Astrocyte (in vitro differentiated cells and primary cell): Measurements from ENCODE around the gene RASAL1. TPM values are rescaled to one million over a fixed set of nuclear protein-coding genes. Genes with fewer than 3 reads are reported as not detected.

Experiments used
- DNase-seq: peaks from one replicate; pipeline ENCODE4 v3.0.0-alpha.2; 2010; ENCODE audit warnings: low read depth
- FAIRE-seq: peaks from 2 replicates; lab custom pipeline; 2011; peaks lifted over from hg19 to GRCh38; lab: Jason Lieb, UNC
- H2AFZ ChIP-seq: 2 replicates; pipeline ENCODE4 v1.6.0; 2012; ENCODE audit warnings: low read depth, low read length, inconsistent platforms
- H3K27ac ChIP-seq: 2 replicates; pipeline ENCODE4 v1.5.1; 2011; ENCODE audit warnings: low read depth, low read length, inconsistent platforms
- H3K27me3 ChIP-seq: 2 replicates; pipeline ENCODE4 v1.6.0; 2011; ENCODE audit warnings: low read length, inconsistent platforms; ENCODE audit not compliant: insufficient read depth
- H3K36me3 ChIP-seq: 2 replicates; pipeline ENCODE4 v1.5.1; 2011; ENCODE audit warnings: low read length, inconsistent platforms; ENCODE audit not compliant: insufficient read depth
- H3K4me1 ChIP-seq: 2 replicates; pipeline ENCODE4 v1.5.1; 2011; ENCODE audit warnings: low read length, inconsistent platforms; ENCODE audit not compliant: insufficient read depth
- H3K4me2 ChIP-seq: 2 replicates; pipeline ENCODE4 v1.6.0; 2012; ENCODE audit warnings: low read length, inconsistent platforms
- H3K4me3 ChIP-seq: 2 replicates; pipeline ENCODE4 v1.5.1; 2011; ENCODE audit warnings: low read depth, mild to moderate bottlenecking, low read length, inconsistent platforms; ENCODE audit not compliant: insufficient read depth
- H3K79me2 ChIP-seq: 2 replicates; pipeline ENCODE4 v1.6.0; 2012; ENCODE audit warnings: mild to moderate bottlenecking, low read length, inconsistent platforms; ENCODE audit not compliant: insufficient read depth
- H3K9ac ChIP-seq: 2 replicates; pipeline ENCODE4 v1.6.0; 2012; ENCODE audit warnings: mild to moderate bottlenecking, low read length, inconsistent platforms
- H3K9me3 ChIP-seq: 2 replicates; pipeline ENCODE4 v1.5.1; 2012; ENCODE audit warnings: low read depth, mild to moderate bottlenecking, low read length, inconsistent platforms; ENCODE audit not compliant: insufficient read depth
- H4K20me1 ChIP-seq: 2 replicates; pipeline ENCODE4 v1.6.0; 2012; ENCODE audit warnings: low read length, inconsistent platforms; ENCODE audit not compliant: insufficient read depth
- H3K27ac Mint-ChIP-seq: one replicate; pipeline ENCODE4 v1.8.0; 2021; ENCODE audit warnings: mild to moderate bottlenecking, mixed read lengths; ENCODE audit not compliant: unreplicated experiment
- H3K27me3 Mint-ChIP-seq: one replicate; pipeline ENCODE4 v1.8.0; 2021; ENCODE audit warnings: low read depth, mixed read lengths; ENCODE audit not compliant: unreplicated experiment
- H3K36me3 Mint-ChIP-seq: one replicate; pipeline ENCODE4 v1.8.0; 2021; ENCODE audit warnings: low read depth, mixed read lengths; ENCODE audit not compliant: unreplicated experiment
- H3K4me1 Mint-ChIP-seq: one replicate; pipeline ENCODE4 v1.8.0; 2021; ENCODE audit warnings: low read depth, mixed read lengths; ENCODE audit not compliant: unreplicated experiment
- H3K4me3 Mint-ChIP-seq: one replicate; pipeline ENCODE4 v1.8.0; 2021; ENCODE audit warnings: mild to moderate bottlenecking, moderate library complexity, mixed read lengths; ENCODE audit not compliant: unreplicated experiment
- H3K9me3 Mint-ChIP-seq: one replicate; pipeline ENCODE4 v1.8.0; 2021; ENCODE audit warnings: mild to moderate bottlenecking, mixed read lengths; ENCODE audit not compliant: unreplicated experiment
- CTCF ChIP-seq: IDR thresholded peaks from 2 replicates; pipeline ENCODE4 v1.5.1; 2011; ENCODE audit warnings: low read depth, mild to moderate bottlenecking, inconsistent platforms, low read length, moderate library complexity; ENCODE audit not compliant: insufficient read depth
- EZH2 ChIP-seq: IDR thresholded peaks from 2 replicates; pipeline ENCODE4 v1.6.1; 2012; ENCODE audit warnings: mild to moderate bottlenecking, low read length, inconsistent platforms; ENCODE audit not compliant: insufficient read depth
- total RNA-seq: library from RNA; stranded (reverse); gene quantifications from 2 replicates; pipeline ENCODE4 v1.2.1, GENCODE V29; 2021

Gene RASAL1
- total RNA-seq, 1 donor from 2014 or later = 0.48 TPM

- Histone ChIP-seq H3K36me3 (no peaks in the 10 kb centered on the region), H2AFZ (no peak overlapping the region), H3K9me3 (no peaks in the 10 kb centered on the region), H4K20me1 (no peaks in the 10 kb centered on the region), H3K4me2 (no peak overlapping the region), H3K4me3 (no peak overlapping the region), H3K27me3 (peaks cover 8% of the 10 kb centered on the region), H3K79me2 (no peaks in the 10 kb centered on the region), H3K9ac (no peak overlapping the region), H3K27ac (no peak overlapping the region), H3K4me1 (no peaks in the 10 kb centered on the region)
- peaks cover 2% of the 10 kb centered on the region for H3K36me3 Mint-ChIP-seq
- H3K27ac Mint-ChIP-seq = no peak overlapping the region
- peaks cover 52% of the 10 kb centered on the region for H3K27me3 Mint-ChIP-seq
- H3K4me3 Mint-ChIP-seq = no peak overlapping the region
- FAIRE-seq (no peak), DNase-seq (no peak)
- TF ChIP-seq EZH2 = no peak
- TF ChIP-seq CTCF = no peak
- peaks cover 3% of the 10 kb centered on the region for H3K9me3 Mint-ChIP-seq
- H3K4me1 Mint-ChIP-seq = no peaks in the 10 kb centered on the region
Observed at GRCh38 chr12:113130457-113131135, 5.0 kb downstream of the RASAL1 start.

GRCh38 chr12:113129664-113130456 lies 5.7 kb downstream of the RASAL1 start:
- H3K79me2 ChIP-seq = no peaks in the 10 kb centered on the region
- H3K4me1 ChIP-seq = no peaks in the 10 kb centered on the region
- H3K4me1 Mint-ChIP-seq = no peaks in the 10 kb centered on the region
- no peak overlapping the region for H3K4me3 ChIP-seq
- H3K9me3 Mint-ChIP-seq = peaks cover 3% of the 10 kb centered on the region
- TF ChIP-seq EZH2 (no peak), CTCF (no peak)
- no peak for DNase-seq
- H2AFZ ChIP-seq = no peak overlapping the region
- no peak overlapping the region for H3K27ac Mint-ChIP-seq
- H3K4me2 ChIP-seq = no peak overlapping the region
- no peak overlapping the region for H3K9ac ChIP-seq
- H3K36me3 ChIP-seq = no peaks in the 10 kb centered on the region
- H3K4me3 Mint-ChIP-seq = no peak overlapping the region
- H3K9me3 ChIP-seq = no peaks in the 10 kb centered on the region
- peaks cover 2% of the 10 kb centered on the region for H3K36me3 Mint-ChIP-seq
- no peaks in the 10 kb centered on the region for H4K20me1 ChIP-seq
- H3K27ac ChIP-seq = no peak overlapping the region
- peaks cover 6% of the 10 kb centered on the region for H3K27me3 ChIP-seq
- H3K27me3 Mint-ChIP-seq = peaks cover 51% of the 10 kb centered on the region
- FAIRE-seq = no peak
